GM12865 (cell line): Measurements from ENCODE around the gene AKAP13.

Experiments
- DNase-seq: peaks from one replicate; pipeline ENCODE4 v3.0.0; 2010; ENCODE audit warnings: low read depth
- H3K4me3 ChIP-seq: 2 replicates; pipeline ENCODE4 v1.5.1; 2011; ENCODE audit warnings: mild to moderate bottlenecking, low read depth, low read length, control low read depth
- TF ChIP-seq, protein P1 (sequence below): IDR thresholded peaks from 2 replicates; pipeline ENCODE4 v1.5.1; 2011; ENCODE audit warnings: low read length, control low read depth, low read depth, inconsistent platforms; ENCODE audit not compliant: insufficient read depth; ENCODE audit errors: missing control alignments

Gene AKAP13

DNA sequence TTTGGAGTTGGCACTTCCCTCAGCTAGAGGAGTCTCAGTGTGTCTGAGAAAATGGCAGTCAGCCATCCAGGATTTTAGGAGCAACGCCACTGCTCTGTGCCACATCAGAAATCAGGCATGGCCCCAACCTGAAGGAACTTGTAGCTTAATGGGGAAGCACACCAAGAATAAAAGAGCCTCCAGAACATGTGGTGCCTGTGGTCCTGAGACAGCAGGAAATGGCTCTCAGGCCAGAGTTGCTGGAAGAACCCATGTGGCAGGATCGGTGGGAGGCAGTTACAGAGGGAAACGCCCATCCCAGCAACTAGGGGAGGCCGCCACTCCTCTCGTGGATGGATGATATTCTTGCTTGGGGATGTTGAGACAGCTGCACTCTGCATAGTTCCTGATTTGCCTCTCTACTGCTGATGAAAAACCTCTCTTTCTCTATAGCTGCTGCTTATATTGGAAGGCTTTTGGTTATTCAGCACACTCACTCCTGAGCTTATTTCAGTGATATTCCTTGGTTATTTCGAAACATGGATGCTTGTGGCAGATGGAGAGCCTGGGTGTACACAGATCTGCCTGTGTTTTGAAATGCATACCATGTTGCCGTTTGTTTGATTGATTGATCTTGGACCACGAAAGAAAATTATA, 361.9 kb downstream of the AKAP13 start:
- DNase-seq = no peak
- TF ChIP-seq, protein P1, sequence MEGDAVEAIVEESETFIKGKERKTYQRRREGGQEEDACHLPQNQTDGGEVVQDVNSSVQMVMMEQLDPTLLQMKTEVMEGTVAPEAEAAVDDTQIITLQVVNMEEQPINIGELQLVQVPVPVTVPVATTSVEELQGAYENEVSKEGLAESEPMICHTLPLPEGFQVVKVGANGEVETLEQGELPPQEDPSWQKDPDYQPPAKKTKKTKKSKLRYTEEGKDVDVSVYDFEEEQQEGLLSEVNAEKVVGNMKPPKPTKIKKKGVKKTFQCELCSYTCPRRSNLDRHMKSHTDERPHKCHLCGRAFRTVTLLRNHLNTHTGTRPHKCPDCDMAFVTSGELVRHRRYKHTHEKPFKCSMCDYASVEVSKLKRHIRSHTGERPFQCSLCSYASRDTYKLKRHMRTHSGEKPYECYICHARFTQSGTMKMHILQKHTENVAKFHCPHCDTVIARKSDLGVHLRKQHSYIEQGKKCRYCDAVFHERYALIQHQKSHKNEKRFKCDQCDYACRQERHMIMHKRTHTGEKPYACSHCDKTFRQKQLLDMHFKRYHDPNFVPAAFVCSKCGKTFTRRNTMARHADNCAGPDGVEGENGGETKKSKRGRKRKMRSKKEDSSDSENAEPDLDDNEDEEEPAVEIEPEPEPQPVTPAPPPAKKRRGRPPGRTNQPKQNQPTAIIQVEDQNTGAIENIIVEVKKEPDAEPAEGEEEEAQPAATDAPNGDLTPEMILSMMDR = no peak
- no peak overlapping the region for H3K4me3 ChIP-seq

DNA sequence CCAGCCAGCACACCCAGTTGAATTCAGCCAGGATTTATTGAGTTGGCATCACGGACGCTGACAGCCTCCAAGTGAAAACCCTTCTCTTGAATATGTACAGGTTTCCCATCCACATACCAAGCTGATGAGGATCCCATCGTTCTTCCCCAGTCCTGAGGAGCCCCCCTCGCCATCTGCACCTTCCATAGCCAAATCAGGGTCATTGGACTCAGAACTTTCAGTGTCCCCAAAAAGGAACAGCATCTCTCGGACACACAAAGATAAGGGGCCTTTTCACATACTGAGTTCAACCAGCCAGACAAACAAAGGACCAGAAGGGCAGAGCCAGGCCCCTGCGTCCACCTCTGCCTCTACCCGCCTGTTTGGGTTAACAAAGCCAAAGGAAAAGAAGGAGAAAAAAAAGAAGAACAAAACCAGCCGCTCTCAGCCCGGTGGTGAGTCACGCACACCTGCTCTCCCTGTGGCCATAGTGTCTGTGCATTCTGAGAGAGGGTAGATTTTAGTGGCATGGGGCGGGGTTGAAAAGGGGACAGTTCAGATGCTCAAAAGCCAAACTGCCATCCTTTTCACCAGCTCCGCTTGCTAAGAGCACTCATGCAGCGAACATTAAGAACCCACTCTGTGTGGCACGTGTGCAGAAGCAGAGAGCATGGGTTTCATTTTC, 363.1 kb downstream of the AKAP13 start:
- no peak for DNase-seq
- no peak overlapping the region for H3K4me3 ChIP-seq
- TF ChIP-seq, protein P1 = no peak

DNA sequence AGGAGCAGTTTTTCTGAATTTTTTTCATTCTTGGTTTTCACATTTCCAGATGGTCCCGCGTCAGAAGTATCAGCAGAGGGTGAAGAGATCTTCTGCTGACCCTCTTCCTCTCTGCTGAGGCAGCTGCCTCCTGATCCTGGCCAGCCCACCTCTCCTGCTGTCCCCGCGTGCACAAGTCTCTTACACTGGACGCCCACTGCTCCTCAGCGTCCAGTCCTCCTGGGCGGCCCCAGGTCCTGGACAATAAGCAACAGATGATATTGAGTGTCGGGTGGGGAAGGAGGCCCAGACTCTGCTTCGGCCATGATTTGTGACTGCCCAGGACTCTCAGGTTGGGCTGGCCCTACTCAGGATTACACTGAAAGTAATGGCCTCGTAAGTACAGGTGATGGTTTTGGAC, 364.2 kb downstream of the AKAP13 start:
- no peak for DNase-seq
- TF ChIP-seq, protein P1 = no peak
- no peak overlapping the region for H3K4me3 ChIP-seq

DNA sequence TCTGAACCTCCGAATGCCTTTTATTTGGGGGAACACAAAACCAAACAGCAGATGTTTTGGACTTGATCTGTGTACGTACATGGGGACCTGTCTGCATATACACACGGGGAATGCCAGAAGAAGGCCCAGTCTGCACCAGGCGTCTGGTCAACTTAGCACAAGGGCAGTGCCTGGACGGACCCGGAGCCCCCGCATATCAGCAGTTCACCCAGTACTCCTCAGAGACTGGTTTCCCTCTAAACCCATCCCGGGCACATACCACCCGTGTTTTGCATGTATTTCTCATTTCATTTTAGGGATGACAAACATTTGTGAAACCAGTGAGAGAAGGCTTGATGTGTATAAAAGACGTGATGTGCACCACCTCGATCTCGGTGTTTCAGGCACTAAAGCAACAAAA, 364.6 kb downstream of the AKAP13 start:
- no peak overlapping the region for H3K4me3 ChIP-seq
- DNase-seq = no peak
- TF ChIP-seq, protein P1 = no peak

DNA sequence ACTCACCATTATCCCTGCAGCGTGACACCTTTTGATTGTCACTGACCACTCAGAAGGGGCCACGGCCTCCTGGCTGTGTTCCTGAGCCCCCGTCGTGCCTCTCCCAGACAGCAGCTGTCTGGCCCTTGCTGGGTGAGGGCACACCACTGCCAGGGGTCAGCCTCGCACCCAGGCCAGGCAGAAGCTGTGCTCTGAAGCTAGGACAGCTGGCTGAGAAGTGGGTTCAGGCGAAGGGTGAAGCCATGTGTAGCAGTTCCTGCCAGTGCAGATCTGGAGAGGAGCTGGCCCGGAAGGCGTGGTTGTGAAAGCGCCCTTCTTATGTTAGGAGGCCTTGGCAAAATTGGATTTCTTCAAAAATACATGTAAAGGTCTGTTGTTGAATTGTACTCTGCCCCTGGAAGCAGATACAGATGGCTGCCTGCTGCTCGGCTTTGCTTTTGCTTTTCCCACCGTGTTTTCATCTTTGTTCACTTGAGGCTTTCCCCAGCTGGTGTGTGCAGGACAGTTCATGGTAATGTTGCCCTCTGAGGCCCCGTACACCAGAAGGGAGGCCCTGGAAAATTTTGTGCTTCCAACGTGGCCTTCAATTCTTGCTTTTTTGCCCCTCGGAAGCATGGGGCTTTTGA, 365.2 kb downstream of the AKAP13 start:
- DNase-seq = no peak

DNA sequence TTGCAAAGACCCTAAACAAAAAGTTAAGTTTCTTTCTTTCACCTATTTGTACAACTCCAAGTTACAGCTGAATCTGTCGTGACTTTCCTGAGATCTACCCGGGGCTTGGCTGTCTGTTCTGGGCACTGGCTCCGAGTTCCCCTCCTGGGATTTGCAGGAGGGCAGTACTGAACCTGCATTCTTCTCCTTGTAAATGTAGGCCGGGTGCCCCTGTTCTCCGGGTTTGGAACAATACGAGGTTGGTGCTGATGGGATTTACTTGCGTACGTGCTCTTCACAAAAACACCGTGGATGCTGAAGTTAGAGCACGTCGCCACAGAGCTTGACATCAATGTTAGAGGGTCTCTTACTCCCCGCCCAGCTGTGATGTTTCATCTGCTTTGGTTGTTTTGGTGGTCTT, 366.2 kb downstream of the AKAP13 start:
- DNase-seq = no peak
- TF ChIP-seq, protein P1 = no peak

More for the DNA sequence above, 365.2 kb downstream of the AKAP13 start:
- no peak overlapping the region for H3K4me3 ChIP-seq
- TF ChIP-seq, protein P1 = no peak

DNA sequence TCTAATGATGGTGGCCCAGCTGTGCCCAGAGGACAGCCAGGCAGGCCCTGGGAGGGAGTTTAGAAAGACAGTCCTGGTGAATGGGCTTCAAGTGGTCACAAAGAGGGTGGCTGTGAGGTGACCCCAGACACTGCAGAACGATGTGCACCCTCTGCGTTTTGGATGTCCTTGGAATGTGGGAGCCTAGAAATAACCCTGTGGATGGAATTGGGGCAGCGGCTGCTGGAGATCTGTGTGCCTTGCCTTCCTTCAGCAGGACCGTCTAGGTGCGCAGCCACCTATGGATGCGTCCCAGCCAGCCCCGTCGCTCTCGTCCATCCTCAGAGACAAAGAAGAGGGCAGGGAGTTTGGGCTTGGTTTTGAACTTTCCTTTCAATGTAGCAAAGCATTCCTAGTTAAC, 367.8 kb downstream of the AKAP13 start:
- TF ChIP-seq, protein P1 = no peak
- DNase-seq = no peak
- H3K4me3 ChIP-seq = no peak overlapping the region

More for the DNA sequence above, 366.2 kb downstream of the AKAP13 start:
- H3K4me3 ChIP-seq = no peak overlapping the region
